Neural cell (in vitro differentiated cells): ENCODE results near the gene C5AR1. TPM values are rescaled to one million over a fixed set of nuclear protein-coding genes. Genes with fewer than 3 reads are reported as not detected.

Source experiments
- H2AFZ ChIP-seq: fragments of 200-600, 300-800 bp; sonication (generic), shearing (Covaris generic); 2 replicates; pipeline ENCODE4 v1.6.0; 2014; ENCODE audit warnings: low read depth, mild to moderate bottlenecking, antibody characterized with exemption, low read length, moderate library complexity
- H3F3A ChIP-seq: fragments of 200-600 bp; shearing (Covaris generic); 2 replicates; pipeline ENCODE4 v1.6.1; 2016; ENCODE audit warnings: mild to moderate bottlenecking, moderate library complexity, mixed read lengths, antibody characterized with exemption, low read length; ENCODE audit not compliant: insufficient read depth, poor library complexity, severe bottlenecking
- H3K27ac ChIP-seq: fragments of 200-600, 300-800 bp; sonication (generic), shearing (Covaris generic); 2 replicates; pipeline ENCODE4 v1.5.1; 2014; ENCODE audit warnings: mild to moderate bottlenecking, low read length, moderate library complexity
- H3K27me3 ChIP-seq: fragments of 300-800, 200-600 bp; sonication (generic), shearing (Covaris generic); 2 replicates; pipeline ENCODE4 v1.6.0; 2014; ENCODE audit warnings: mild to moderate bottlenecking, low read depth, low read length, moderate library complexity; ENCODE audit not compliant: insufficient read depth
- H3K36me3 ChIP-seq: fragments of 300-800, 200-600 bp; sonication (generic), shearing (Covaris generic); 2 replicates; pipeline ENCODE4 v1.5.1; 2014; ENCODE audit warnings: mild to moderate bottlenecking, antibody characterized with exemption, low read length, moderate library complexity; ENCODE audit not compliant: insufficient read depth
- H3K4me2 ChIP-seq: fragments of 300-800, 200-600 bp; sonication (generic), shearing (Covaris generic); 2 replicates; pipeline ENCODE4 v1.6.0; 2014; ENCODE audit warnings: mild to moderate bottlenecking, low read length
- H3K4me3 ChIP-seq: fragments of 300-800, 200-600 bp; sonication (generic), shearing (Covaris generic); 2 replicates; pipeline ENCODE4 v1.5.1; 2014; ENCODE audit warnings: mild to moderate bottlenecking, low read length, moderate library complexity
- H3K79me2 ChIP-seq: fragments of 200-600 bp; shearing (Covaris generic); replicated peaks from 2 replicates; pipeline ENCODE4 v1.6.0; 2014; ENCODE audit warnings: mild to moderate bottlenecking, low read length, moderate library complexity; ENCODE audit not compliant: insufficient read depth
- H3K9ac ChIP-seq: fragments of 300-800, 200-600 bp; sonication (generic), shearing (Covaris generic); 2 replicates; pipeline ENCODE4 v1.6.1; 2016; ENCODE audit warnings: mild to moderate bottlenecking, low read length, mixed read lengths
- H3K9me2 ChIP-seq: fragments of 200-600 bp; shearing (Covaris generic); 2 replicates; pipeline ENCODE4 v1.6.1; 2016; ENCODE audit warnings: mild to moderate bottlenecking, low read length, mixed read lengths; ENCODE audit not compliant: insufficient read depth
- H3K9me3 ChIP-seq: fragments of 200-600, 300-800 bp; sonication (generic), shearing (Covaris generic); 2 replicates; pipeline ENCODE4 v1.6.1; 2016; ENCODE audit warnings: mild to moderate bottlenecking, mixed run types, low read length, moderate library complexity, mixed read lengths
- H4K20me1 ChIP-seq: fragments of 200-600 bp; shearing (Covaris generic); 2 replicates; pipeline ENCODE4 v1.6.1; 2016; ENCODE audit warnings: mild to moderate bottlenecking, mixed run types; ENCODE audit not compliant: insufficient read depth
- CTCF ChIP-seq: fragments of 450-650 bp; IDR thresholded peaks from 2 replicates; pipeline ENCODE4 v1.5.1; 2014; ENCODE audit warnings: antibody characterized with exemption, mild to moderate bottlenecking, moderate library complexity; ENCODE audit not compliant: poor library complexity, severe bottlenecking
- EP300 ChIP-seq: fragments of 450-650 bp; conservative IDR thresholded peaks from 2 replicates; pipeline ENCODE4 v1.6.1; 2014; ENCODE audit warnings: antibody characterized with exemption, mild to moderate bottlenecking, moderate library complexity; ENCODE audit not compliant: poor library complexity, severe bottlenecking
- EZH2 ChIP-seq: fragments of 200-600, 300-800 bp; shearing (Covaris generic), sonication (generic); IDR thresholded peaks from 2 replicates; pipeline ENCODE4 v1.6.1; 2014; ENCODE audit warnings: antibody characterized with exemption, low read length, borderline replicate concordance, mild to moderate bottlenecking; ENCODE audit not compliant: insufficient read depth, poor library complexity, severe bottlenecking
- MXI1 ChIP-seq: fragments of 450-650 bp; conservative IDR thresholded peaks from 2 replicates; pipeline ENCODE4 v1.6.1; 2014; ENCODE audit warnings: antibody characterized with exemption, mild to moderate bottlenecking; ENCODE audit not compliant: poor library complexity, severe bottlenecking
- POLR2AphosphoS5 ChIP-seq: IDR thresholded peaks from 2 replicates; pipeline ENCODE4 v1.6.1; 2012
- RAD21 ChIP-seq: fragments of 450-650 bp; conservative IDR thresholded peaks from 2 replicates; pipeline ENCODE4 v1.6.1; 2014; ENCODE audit warnings: antibody characterized with exemption, mild to moderate bottlenecking, moderate library complexity
- REST ChIP-seq: IDR thresholded peaks from 2 replicates; pipeline ENCODE4 v1.6.1; 2012; ENCODE audit warnings: borderline replicate concordance
- SMC3 ChIP-seq: fragments of 450-650 bp; conservative IDR thresholded peaks from 2 replicates; pipeline ENCODE4 v1.6.1; 2014; ENCODE audit warnings: antibody characterized with exemption, mild to moderate bottlenecking, moderate library complexity; ENCODE audit not compliant: poor library complexity
- TAF1 ChIP-seq: IDR thresholded peaks from 2 replicates; pipeline ENCODE4 v1.6.1; 2012; ENCODE audit warnings: low read depth
- polyA plus RNA-seq: library from polyadenylated mRNA; depleted of rRNA; stranded (reverse); fragments of >200 nt; gene quantifications from 2 replicates; pipeline ENCODE4 v1.2.3, GENCODE V29; 2014

C5AR1 gene
- polyA plus RNA-seq, 1 donor from 2014 or later = not detected

GRCh38 chr19:47264629-47265028, 45.0 kb upstream of the C5AR1 start:
- no peaks in the 10 kb centered on the region for H3K79me2 ChIP-seq

DNA sequence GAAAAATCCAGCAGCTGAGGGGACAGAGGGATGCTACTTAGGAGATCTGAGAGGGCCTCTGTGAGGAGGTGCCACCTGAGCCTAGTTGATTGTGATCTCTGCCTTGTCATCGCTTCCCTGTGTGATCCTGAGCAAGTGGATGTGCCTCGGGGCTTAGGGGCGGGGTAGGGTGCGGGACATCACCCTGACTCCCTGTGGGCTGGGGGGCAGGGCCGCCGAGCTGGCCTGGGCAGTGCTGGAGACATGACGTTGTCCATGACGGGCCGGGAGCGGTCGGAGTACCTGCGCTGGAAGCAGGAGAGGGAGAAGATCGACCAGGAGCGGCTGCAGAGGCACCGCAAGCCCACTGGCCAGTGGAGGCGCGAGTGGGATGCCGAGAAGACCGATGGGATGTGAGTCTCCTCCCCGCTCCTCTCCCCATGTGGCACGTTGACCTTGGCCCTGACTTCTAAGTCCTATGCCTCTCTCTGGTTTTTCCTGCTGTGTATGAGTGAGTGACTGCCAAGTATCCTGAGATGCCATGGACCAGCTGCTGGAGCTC, 43.2 kb upstream of the C5AR1 start:
- no peaks in the 10 kb centered on the region for H3K36me3 ChIP-seq
- no peaks in the 10 kb centered on the region for H3K27me3 ChIP-seq
- no peaks in the 10 kb centered on the region for H3K79me2 ChIP-seq
- no peaks in the 10 kb centered on the region for H3K9me2 ChIP-seq
- no peaks in the 10 kb centered on the region for H4K20me1 ChIP-seq
- no peak overlapping the region for H3K4me3 ChIP-seq
- H2AFZ ChIP-seq = no peak overlapping the region
- H3K4me2 ChIP-seq = no peak overlapping the region
- H3K9me3 ChIP-seq = no peaks in the 10 kb centered on the region
- TF ChIP-seq EP300 (no peak), TAF1 (no peak)
- no peak overlapping the region for H3K27ac ChIP-seq
- no peak overlapping the region for H3K9ac ChIP-seq
- H3F3A ChIP-seq = no peaks in the 10 kb centered on the region

More at GRCh38 chr19:47264629-47265028, 45.0 kb upstream of the C5AR1 start:
- Histone ChIP-seq H3K4me2 (no peak overlapping the region), H3F3A (no peaks in the 10 kb centered on the region), H4K20me1 (no peaks in the 10 kb centered on the region), H3K27ac (no peak overlapping the region), H2AFZ (no peak overlapping the region), H3K9me3 (no peaks in the 10 kb centered on the region), H3K36me3 (no peaks in the 10 kb centered on the region), H3K9me2 (no peaks in the 10 kb centered on the region), H3K9ac (no peak overlapping the region), H3K4me3 (no peak overlapping the region), H3K27me3 (no peaks in the 10 kb centered on the region)
- TF ChIP-seq SMC3 = no peak
- TF ChIP-seq EZH2 = no peak
- no peak for TF ChIP-seq REST
- no peak for TF ChIP-seq POLR2AphosphoS5
- no peak for TF ChIP-seq TAF1
- TF ChIP-seq RAD21 = no peak
- no peak for TF ChIP-seq CTCF
- TF ChIP-seq EP300 = no peak
- TF ChIP-seq MXI1 = no peak

DNA sequence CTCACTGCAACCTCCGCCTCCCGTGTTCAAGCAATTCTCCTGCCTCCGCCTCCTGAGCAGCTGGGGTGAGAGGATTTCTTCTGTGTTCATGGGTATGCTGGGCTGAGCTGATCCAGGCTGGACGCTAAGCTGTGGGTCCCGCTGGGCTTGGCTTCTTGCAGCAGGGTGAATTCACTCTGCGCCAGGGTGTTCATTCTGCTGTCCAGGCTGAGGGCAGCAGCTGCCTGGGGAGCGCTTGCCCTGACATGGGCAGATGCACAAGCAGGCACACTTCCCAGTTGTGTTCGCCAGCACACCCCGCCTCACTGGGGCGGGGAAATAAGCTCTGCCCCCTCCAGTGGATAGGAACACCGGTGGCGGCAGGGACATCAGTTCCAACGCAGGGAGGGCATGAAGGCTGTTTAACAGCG, 42.3 kb upstream of the C5AR1 start:
- H2AFZ ChIP-seq = no peak overlapping the region
- H3K27ac ChIP-seq = no peak overlapping the region
- TF ChIP-seq RAD21 = no peak
- no peak for TF ChIP-seq CTCF
- TF ChIP-seq REST = no peak

More for the DNA sequence above, 42.3 kb upstream of the C5AR1 start:
- no peaks in the 10 kb centered on the region for H3F3A ChIP-seq
- no peak overlapping the region for H3K4me3 ChIP-seq
- H3K4me2 ChIP-seq = no peak overlapping the region
- H3K9me2 ChIP-seq = no peaks in the 10 kb centered on the region
- no peaks in the 10 kb centered on the region for H3K36me3 ChIP-seq
- no peaks in the 10 kb centered on the region for H3K79me2 ChIP-seq
- H4K20me1 ChIP-seq = no peaks in the 10 kb centered on the region
- H3K27me3 ChIP-seq = no peaks in the 10 kb centered on the region
- no peak overlapping the region for H3K9ac ChIP-seq
- H3K9me3 ChIP-seq = no peaks in the 10 kb centered on the region
